ELR (cell line): ENCODE data around the gene CARD19.
A peak's percentile ranks its signal among the peaks of the same experiment; 100 is the strongest.

Source experiments
- DNase-seq: peaks from one replicate; pipeline ENCODE4 v3.0.0-alpha.2; 2015; ENCODE audit warnings: low read depth

The CARD19 gene

DNA sequence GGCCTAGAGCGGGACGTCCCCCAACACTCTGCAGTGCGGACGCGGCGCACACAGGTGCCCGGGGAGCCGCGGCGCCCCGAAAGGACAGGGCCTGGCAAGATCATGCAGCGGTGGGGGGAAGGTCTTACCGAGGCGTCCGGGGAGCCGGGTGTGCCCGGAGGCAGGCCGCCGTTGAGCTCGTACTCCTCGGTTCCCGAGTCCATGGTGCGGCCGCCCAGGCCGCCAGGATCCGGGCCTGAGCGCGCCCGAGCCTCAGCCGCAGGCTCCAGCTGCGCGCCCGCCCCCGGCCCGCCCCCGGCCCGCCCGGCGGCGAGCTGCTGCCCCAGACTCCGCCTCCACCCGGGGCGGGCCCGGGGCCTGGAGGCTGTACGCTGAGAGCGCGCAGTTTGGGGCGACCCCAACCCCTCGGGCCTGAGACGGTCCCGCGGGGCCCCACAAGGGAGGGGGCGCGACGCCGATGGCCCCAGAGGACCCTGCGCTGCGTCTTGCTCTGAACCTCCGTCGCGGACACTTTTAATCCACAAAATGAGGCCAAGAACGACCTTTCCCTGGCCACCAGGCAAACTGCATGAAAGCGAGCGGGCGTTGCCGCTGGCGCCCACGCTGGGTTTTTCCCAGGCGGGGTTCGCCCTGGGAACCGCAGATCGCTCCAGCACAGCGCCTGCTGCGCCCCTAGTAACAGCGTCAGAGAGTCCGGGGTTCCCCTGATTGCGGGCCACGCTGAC lies 38.2 kb downstream of the CARD19 start, which contains the start of gene NINJ1:
TSS of gene NINJ1 (minus strand) at position 237 of the 725 bp plus-strand sequence. CDS start at position 203, 34 bp downstream.
- peak; percentile 76 for DNase-seq

DNA sequence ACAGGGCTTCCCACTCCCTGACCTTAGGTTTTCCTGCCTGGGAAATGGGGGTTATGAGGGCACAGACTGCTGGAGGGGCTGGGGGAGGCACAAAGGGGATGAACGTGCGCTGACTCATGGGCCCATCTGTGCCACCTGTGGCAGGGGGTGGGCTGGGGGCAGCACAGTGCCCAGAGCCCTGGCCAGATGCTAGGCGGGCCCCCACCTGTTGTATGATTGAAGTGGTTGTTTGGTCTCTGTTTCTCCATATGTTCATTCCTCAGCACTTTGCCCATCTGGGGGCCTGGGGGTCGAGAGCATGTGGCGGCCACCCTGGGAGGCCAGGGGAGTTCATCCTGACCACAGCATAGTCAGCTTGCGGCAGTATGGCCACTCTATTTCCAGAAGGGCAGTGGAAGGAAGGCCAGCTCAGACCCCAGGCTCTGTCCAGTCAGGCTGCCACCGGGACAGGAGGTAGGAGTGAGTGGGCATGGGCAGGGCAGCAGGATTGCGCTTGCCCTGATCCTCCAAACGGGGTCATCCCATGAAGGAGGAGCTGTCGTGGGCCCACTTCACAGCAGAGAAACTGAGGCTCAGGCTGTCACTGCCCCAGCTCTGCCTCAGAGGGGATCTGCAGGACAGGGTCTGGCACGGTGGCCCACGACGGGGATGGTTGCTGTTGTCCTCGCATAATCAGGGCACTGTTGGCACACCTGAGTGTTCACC lies 38.9 kb downstream of the CARD19 start:
- DNase-seq: no peak

DNA sequence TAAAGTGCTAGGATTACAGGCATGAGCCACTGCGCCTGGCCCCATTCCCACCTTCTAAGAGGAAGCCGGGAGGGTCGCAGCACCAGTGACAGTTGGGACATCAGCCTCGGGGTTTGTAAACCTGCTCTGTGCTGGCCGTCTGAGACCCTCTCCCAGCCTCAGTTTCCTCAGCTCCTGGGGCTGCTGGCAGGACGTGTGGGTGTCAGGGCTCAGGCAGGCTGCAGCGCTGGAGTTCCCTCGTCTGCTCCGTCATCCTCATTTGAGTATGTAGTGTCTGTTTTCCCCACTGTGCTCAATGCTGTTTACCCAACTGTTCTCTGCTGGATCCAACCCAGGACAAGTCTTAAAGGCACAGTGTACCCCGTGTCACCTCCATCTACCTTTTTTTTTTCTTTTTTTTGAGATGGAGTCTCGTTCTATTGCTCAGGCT lies 40.0 kb downstream of the CARD19 start:
- DNase-seq: peak; percentile 36

DNA sequence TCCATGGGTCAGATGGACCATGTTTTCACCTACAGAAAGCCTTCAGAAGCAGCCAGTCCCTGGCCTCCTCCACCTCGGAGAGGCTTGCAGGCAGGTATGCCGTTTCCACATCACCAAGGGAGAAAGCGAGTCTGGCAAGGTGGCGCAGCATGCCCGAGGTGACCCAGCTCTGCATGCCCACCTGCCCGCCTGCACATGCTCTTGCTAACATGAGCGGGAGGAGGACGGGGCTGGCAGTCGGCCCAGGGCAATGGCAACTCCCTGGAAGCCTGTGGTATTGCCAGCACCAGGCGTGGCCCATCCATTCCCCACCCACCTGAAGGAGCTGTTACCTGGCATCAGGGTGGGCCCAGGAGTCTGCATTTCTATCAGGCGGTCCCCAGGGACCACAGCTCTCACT lies 41.3 kb downstream of the CARD19 start:
- no peak for DNase-seq

DNA sequence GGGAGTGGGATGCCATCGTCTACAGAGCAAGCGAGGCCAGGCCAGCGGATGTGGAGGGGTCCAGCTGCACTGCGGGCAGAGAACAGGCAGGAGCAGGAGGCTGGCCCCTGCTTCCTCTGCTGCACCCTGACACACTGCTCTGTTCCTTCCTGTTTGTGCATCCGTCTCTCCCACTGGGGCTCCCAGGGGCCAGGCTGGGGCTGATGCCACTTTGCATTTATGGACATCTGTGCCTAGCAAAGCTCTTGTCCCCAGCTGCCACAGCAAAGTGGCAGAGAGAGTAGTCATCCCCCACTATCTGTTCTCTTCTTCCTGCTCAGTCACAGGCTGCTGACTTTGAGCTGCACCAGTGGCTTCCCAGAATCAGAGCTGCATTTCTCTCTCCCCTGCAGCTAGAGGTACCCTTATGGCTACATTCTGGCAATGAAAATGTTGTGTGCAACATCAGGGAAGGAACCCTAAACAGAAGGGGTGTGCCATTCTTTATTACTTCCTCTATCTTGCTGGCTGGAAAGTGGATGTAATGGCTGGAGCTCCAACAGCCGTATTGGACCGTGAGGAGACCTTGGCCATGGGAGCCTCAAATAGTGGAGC lies 42.3 kb downstream of the CARD19 start:
- DNase-seq: no peak

DNA sequence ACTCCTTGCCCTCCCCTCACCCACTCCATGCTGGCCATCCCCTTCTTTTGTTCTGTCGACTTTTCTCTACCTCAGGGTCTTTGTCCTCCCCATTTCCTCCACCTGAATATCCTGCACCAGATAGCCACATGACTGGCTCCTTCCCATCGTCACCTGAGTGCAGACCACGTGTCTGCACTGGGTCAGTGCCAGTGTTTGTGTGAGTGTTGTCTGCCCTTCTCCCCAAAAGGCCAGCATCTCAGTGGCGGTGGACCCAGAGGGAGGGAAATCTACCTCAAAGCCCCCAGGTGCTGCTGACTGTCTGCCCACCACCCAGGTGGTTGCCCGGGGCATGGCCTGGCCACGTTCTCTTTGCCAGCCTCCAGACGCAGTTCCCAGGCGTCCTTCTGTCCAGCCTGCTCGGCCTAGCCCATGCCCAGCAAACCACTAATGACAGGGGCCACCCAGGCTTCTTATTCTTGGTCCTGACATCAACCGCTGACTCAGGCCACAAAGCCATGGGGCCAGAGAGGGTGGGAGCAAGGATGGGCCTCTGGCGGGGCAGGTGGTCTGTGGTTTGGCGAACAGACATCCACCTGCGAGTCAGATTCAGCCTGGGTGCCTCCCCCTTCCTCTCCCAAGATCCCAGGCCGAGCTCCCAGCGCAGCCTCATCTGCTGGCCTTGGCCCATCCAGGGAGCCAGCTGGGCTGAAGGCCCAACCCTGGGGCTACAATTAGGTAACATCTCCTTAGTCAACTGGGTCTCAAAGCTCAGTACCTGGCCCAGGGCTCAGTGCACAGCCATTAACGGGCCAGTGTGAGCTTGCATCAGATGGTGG lies 43.6 kb downstream of the CARD19 start:
- no peak for DNase-seq

DNA sequence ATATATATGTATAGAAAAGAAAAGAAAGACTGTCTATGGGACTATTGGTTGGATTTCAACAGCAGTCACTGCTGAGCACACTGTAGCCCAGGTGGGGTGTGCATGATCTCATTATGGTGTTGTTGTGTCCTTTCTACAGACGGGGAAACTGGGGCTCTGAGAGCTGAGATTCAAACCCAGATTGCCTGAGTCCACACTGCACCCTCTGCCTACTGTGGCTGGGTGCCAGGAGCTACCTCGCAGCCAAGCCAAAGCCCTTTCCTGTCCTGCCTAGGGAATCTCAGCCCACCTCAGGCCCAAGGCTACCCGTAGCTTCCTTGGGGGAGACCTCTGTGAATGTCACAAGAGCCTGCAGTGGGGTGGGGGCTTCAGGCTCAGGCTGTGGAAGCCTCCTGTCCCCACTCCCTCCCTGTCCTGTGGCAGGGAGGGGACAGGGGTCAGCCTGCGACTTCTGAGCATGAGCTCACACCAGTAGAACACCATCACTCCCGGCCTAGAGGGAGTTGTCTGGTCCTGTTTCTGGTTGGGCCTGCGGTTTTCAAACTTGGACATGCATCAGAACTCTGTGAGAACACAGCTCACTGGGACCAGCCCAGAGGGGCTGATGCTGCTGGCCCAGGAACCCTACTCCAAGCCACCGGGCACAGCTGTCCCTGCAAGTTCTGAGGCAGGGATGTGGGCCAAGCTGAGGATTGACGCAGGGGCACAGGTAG lies 45.9 kb downstream of the CARD19 start:
- no peak for DNase-seq

DNA sequence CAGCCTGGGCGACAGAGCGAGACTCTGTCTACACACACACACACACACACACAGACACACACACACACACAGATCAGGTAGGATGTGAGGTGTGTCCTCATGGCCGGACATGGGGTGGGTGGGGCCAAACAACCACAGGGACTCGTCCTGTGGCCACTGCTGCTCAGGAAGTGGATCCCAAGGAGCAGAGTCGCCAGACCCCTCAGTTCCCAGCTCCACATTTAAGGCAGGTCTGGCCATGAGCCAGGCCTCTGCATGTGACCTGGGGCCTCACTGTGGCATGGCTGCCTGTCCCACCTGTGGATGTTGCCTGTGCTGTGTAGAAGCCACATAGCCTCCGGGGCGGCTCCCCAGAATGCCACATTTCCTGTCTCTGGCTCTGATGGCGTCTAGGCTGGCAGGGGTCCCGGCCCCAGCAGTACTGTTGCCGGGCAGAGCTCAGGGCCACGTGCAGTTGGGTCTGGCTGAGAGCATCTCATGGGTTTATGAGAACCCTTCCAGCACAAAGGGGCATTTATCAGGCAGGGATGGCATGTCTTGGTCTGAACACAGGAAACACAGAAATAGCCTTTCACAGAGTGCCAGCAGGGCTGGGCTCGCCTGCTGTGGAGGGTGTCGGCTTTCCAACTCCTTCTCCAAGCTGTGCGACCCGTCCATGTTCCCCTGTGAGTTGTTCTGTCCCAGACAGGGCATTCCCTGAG lies 48.0 kb downstream of the CARD19 start:
- no peak for DNase-seq

DNA sequence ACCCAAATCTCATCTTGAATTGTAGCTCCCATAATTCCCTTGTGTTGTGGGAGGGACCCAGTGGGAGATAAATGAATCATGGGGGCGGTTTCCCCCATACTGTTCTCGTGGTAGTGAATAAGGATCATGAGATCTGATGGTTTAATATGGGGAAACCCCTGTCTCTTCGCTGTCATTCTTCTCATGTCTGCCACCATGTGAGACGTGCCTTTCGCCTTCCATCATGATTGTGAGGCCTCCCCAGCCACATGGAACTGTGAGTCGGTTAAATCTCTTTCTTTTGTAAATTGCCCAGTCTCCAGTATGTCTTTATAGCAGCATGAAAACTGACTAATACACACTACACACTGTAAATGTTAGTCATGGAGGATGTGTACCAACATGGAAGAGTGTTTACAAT lies 50.7 kb downstream of the CARD19 start:
- peak; percentile 48 for DNase-seq

DNA sequence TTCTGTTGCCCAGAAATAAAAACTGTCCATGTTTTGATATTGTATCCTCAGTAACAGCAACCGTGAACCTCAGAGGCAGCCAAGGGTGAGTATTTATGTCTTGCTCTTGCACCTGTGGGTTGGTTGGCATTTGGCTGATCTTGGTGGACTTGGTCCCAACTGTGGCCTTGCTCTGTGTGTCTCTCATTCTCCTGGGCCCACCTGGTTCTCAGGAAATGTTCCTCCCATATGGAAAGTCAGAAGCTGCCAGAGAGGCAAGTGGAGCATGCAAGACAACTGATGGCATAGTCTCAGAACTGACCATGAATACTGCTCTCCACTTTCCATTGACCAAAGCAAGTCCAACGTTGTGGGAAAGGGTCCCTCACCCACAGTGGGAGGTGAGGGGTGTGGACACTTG lies 51.6 kb downstream of the CARD19 start:
- no peak for DNase-seq

DNA sequence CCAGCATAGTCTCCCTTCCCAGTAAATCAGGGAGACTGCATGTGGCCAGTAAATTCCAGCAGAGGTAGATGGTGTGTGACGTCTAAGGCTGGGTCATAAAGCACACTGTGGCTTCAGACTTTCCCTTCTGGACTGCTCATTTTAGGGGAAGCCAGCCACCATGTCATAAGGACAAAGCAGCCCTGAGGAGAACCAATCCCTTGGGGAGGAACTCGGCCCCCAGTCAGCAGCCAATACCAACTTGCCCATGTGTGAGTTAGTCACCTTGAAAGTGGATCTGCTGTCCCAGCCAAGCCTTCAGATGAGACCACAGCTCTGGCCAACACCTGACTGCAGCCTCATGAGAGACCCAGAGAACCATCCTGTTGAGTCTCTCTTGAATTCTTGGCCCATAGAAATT lies 52.7 kb downstream of the CARD19 start:
- DNase-seq: no peak

DNA sequence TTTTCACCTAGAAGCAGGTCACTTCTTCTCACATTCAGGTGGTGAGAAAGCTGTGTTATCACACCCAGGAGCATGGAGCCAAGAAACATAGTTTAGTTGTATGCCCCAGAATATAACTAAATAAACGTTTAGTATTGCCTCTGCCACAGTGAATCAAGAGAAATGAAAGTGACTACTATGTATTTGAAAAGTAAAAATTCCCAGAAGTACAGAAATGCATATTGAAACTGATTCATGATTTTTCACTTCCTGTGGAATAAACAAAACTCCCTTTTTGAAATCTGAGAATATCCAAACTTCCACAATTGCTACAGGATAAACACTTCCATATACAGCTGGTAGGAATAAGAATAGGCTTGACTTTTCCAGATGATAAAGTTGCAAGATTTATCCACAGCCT lies 53.3 kb downstream of the CARD19 start:
- DNase-seq: peak; percentile 76

DNA sequence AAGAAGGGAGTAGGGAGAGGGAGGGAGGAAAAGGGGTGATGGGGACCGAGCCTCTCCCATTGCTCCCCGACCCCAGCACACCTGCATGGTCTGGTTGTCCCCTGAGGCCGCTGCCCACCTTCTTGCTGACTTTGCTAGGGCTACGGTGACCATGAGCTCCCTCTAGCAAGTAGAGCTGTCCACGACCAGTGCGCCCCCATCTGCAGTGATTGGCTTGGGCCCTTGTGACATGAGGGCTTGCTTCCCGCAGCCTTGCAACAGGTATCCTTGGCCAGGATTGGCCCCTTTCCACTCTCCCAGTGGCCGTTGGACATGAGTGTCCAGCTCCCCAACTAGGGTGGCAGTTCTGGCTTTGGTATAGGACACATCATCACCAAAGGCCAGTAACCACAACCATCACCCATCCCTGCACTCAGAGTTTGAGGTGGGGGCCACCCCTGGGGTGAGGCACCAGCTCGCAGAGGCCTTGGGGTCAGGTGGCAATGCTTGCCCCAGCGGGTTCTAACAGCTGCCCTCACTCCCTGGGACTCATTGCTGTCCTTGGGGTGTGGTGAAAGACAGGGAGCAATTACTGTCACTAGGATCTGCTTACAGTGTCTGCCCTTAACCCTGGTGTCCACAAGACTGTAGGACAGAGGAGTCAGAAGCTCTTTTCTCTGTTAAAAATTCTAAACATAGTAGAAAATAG lies 55.2 kb downstream of the CARD19 start:
- no peak for DNase-seq

DNA sequence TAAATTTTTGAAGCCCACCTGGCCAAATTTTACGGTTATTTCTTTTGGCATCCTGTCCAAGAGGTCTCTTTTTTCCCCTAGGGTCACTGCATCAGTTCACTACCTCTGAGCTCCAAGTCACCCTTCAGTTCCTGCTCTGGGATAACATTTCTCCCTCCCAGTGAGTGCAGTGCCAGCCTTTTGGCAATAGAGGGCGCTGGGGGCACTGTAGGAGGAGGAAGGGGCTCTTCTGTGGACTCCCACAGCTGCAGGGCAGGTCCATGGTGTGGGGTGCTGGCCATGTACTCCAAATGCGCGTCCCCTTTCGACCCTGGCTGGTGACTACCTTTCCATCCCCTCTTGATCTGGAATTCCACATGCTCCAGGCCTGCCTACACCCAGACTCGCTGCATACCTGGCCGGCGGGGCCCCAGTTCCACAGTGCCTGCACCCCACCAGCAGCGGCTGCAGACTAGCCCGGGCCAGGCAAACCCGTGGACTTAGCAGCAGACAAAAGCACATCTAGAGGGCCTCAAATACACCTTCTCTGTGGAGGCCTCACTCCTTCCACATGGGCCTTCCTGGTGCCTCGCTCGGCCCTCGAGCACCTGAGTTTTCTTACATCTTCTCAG lies 58.4 kb downstream of the CARD19 start:
- peak; percentile 56 for DNase-seq

DNA sequence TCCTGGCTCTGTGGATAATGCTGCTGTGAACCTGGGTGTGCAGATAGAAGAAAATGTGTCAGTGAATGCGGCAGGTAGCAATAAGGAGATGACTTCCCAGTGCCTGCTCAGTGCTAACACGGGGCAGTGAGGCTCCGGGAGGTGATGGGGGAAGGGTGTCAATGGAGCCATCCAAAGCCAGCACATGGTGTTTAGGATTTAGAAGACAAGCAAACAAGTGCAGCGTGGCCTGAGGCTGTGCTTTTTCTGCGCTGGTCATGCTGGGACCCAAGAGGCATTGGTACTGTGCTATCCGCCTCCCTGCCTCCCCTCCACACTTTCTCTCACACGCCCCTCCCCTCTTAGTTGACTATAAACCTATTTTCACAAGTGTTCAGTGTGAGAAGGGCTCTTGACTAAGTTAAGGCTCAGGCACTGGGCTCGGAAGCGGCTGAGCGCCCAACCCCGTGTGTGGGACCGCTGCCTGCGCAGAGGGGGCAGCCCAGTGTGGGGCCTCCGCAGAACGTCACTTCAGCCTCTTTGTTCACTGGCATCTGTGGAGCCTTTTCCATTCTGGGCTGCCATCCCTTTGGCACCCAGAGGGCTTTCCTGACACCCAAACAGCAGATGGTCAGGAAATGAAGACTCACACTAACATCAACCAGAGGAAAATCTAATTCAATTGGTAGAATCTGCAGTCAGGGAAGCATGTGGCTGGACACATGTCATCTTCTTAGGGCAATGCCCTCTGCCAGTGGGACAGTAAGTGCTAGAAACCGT lies 59.9 kb downstream of the CARD19 start:
- no peak for DNase-seq

DNA sequence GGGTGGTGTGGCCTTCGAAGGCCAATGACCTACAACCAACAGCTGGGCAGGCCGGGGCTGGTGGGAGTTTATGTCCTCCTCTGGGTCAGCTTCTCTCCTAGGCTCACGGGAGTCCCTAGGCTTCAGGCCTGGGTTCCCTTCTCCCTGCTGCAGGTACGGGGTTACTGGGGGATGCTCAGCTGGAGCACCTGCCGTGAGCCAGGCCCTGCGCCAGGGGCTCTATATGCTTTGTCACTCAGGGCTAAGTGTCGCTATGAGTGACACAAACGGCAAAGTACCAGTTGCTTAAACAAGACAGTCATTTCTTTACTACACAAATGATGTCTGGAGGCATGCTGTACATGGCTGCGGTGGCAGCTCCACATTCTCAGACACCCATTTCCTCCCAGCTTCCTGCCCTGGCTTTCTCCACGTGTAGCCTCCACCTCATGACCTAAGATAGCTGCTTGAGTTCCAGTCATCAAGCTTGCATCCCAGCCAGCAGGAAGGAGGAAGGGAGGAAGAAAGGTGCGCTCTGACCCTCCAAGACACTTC lies 60.5 kb downstream of the CARD19 start:
- no peak for DNase-seq

DNA sequence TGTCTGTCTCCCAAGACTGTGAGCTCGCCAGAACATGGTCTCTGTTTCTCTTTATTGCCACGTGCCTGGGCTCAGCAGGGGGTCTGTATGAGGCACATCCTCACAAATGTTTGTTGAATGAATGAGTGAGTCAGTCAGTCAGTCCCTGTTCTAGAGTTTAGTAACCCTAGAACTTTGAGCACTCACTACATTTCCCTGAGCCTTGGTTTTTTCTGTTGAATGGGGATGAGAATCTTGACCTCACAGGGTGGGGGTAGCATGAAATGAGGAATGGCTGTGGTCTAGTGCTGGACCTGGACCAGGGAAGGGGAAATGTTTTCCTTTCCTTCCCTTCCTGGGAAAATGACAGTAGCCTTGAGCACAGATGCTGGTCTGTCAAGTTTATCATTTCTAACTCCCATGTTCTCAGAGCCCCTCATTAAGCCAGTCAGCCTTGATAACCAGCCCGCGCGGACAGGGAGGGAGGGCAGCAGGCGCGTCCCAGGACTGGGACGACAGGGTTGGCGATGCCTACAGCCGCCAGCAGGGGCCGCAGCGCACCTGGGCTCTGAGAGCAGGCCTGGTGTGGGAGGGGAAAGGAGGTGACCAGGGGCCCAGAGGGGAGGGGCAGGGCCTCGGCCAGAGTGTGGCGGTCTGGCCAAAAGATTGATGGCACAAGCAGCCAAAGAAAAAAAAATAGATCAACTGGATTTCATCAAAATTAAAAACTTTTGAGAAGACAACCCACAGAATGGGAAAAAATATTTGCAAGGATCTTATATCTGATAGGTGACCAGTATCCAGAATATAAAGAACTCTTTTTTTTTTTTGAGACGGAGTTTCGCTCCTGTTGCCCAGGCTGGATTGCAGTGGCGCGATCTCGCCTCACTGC lies 63.8 kb downstream of the CARD19 start:
- peak; percentile 84 for DNase-seq
